OCI-LY1 (cell line): Measurements from ENCODE around the gene HOXA10.

ENCODE experiments used
- H2AFZ ChIP-seq: fragments of 200-600 bp; sonication (generic), shearing (Covaris generic); 2 replicates; pipeline ENCODE4 v1.6.0; 2014; ENCODE audit warnings: antibody characterized with exemption, mild to moderate bottlenecking, low read length
- H3F3A ChIP-seq: fragments of 200-600 bp; sonication (generic), shearing (Covaris generic); 2 replicates; pipeline ENCODE4 v1.6.0; 2014; ENCODE audit warnings: mild to moderate bottlenecking, antibody characterized with exemption, low read length, moderate library complexity; ENCODE audit not compliant: insufficient read depth
- H3K27ac ChIP-seq: fragments of 200-600 bp; sonication (generic); 2 replicates; pipeline ENCODE4 v1.5.1; 2014; ENCODE audit warnings: low read length, mixed run types, mild to moderate bottlenecking, low read depth; ENCODE audit not compliant: poor library complexity, severe bottlenecking
- H3K27me3 ChIP-seq: fragments of 200-600 bp; sonication (generic); 2 replicates; pipeline ENCODE4 v1.6.0; 2014; ENCODE audit warnings: antibody characterized with exemption, mild to moderate bottlenecking, low read length, moderate library complexity; ENCODE audit not compliant: insufficient read depth
- H3K36me3 ChIP-seq: fragments of 200-600 bp; sonication (generic); 2 replicates; pipeline ENCODE4 v1.6.1; 2014; ENCODE audit warnings: mild to moderate bottlenecking, antibody characterized with exemption, low read length, moderate library complexity, mixed read lengths; ENCODE audit not compliant: insufficient read depth
- H3K4me1 ChIP-seq: fragments of 200-600 bp; sonication (generic); 2 replicates; pipeline ENCODE4 v1.5.1; 2014; ENCODE audit warnings: mild to moderate bottlenecking, low read length, moderate library complexity; ENCODE audit not compliant: insufficient read depth, severe bottlenecking
- H3K4me2 ChIP-seq: fragments of 200-600 bp; sonication (generic), shearing (Covaris generic); 2 replicates; pipeline ENCODE4 v1.6.1; 2014; ENCODE audit warnings: low read length
- H3K4me3 ChIP-seq: fragments of 200-600 bp; sonication (generic); 2 replicates; pipeline ENCODE4 v1.5.1; 2014; ENCODE audit warnings: low read length, low read depth, mild to moderate bottlenecking, mixed read lengths; ENCODE audit not compliant: poor library complexity, severe bottlenecking
- H3K79me2 ChIP-seq: fragments of 200-600 bp; shearing (Covaris generic); 2 replicates; pipeline ENCODE4 v1.6.1; 2016; ENCODE audit warnings: mixed run types, low read length, mixed read lengths; ENCODE audit not compliant: insufficient read depth
- H3K9ac ChIP-seq: fragments of 200-600 bp; sonication (generic), shearing (Covaris generic); 2 replicates; pipeline ENCODE4 v1.6.1; 2014; ENCODE audit warnings: mild to moderate bottlenecking, low read length, mixed read lengths
- H3K9me2 ChIP-seq: fragments of 200-600 bp; sonication (generic), shearing (Covaris generic); 2 replicates; pipeline ENCODE4 v1.6.1; 2014; ENCODE audit warnings: low read depth, mild to moderate bottlenecking, low read length, mixed read lengths
- H3K9me3 ChIP-seq: fragments of 200-600 bp; shearing (Covaris generic); 2 replicates; pipeline ENCODE4 v1.6.1; 2014; ENCODE audit warnings: low read length, mixed read lengths
- H4K20me1 ChIP-seq: fragments of 200-600 bp; sonication (generic), shearing (Covaris generic); 2 replicates; pipeline ENCODE4 v1.6.0; 2016; ENCODE audit warnings: mild to moderate bottlenecking, low read length; ENCODE audit not compliant: insufficient read depth
- CTCF ChIP-seq: fragments of 200-600 bp; sonication (generic), shearing (Covaris generic); IDR thresholded peaks from 2 replicates; pipeline ENCODE4 v1.5.1; 2017; ENCODE audit warnings: mild to moderate bottlenecking, antibody characterized with exemption, low read length, moderate library complexity, mixed read lengths
- EZH2 ChIP-seq: fragments of 200-600 bp; sonication (generic), shearing (Covaris generic); IDR thresholded peaks from 2 replicates; pipeline ENCODE4 v1.8.0; 2017; ENCODE audit warnings: borderline replicate concordance, mixed run types, mild to moderate bottlenecking, antibody characterized with exemption, low read length, moderate library complexity, mixed read lengths

HOXA10 gene

GRCh38 chr7:27181795-27182275 lies 7.7 kb upstream of the HOXA10 start:
- H3F3A ChIP-seq, result no peaks in the 10 kb centered on the region
- H3K4me2 ChIP-seq, result no peak overlapping the region
- H3K79me2 ChIP-seq, result no peaks in the 10 kb centered on the region
- H3K27me3 ChIP-seq, result peaks cover 18% of the 10 kb centered on the region
- no peaks in the 10 kb centered on the region for H4K20me1 ChIP-seq
- H3K9me2 ChIP-seq, result no peaks in the 10 kb centered on the region
- peaks cover 16% of the 10 kb centered on the region for H3K4me1 ChIP-seq
- no peaks in the 10 kb centered on the region for H3K36me3 ChIP-seq
- no peak overlapping the region for H3K27ac ChIP-seq
- H3K9ac ChIP-seq, result no peak overlapping the region
- no peak for TF ChIP-seq CTCF
- H3K9me3 ChIP-seq, result no peaks in the 10 kb centered on the region
- H3K4me3 ChIP-seq, result no peak overlapping the region
- H2AFZ ChIP-seq, result no peak overlapping the region

- Histone ChIP-seq H3K27me3 (peaks cover 11% of the 10 kb centered on the region; the same call in 1 of the 2 replicates), H3K9me2 (no peaks in the 10 kb centered on the region), H3K4me3 (no peak overlapping the region), H3K4me2 (no peak overlapping the region), H2AFZ (no peak overlapping the region), H3K79me2 (no peaks in the 10 kb centered on the region), H3F3A (no peaks in the 10 kb centered on the region), H4K20me1 (no peaks in the 10 kb centered on the region), H3K4me1 (peaks cover 16% of the 10 kb centered on the region), H3K36me3 (no peaks in the 10 kb centered on the region), H3K9me3 (no peaks in the 10 kb centered on the region), H3K27ac (no peak overlapping the region), H3K9ac (no peak overlapping the region)
- TF ChIP-seq EZH2 (no peak), CTCF (no peak)
Measured at GRCh38 chr7:27180431-27181420, 6.6 kb upstream of the HOXA10 start.

GRCh38 chr7:27179503-27180430 lies 5.6 kb upstream of the HOXA10 start:
- H3F3A ChIP-seq, result no peaks in the 10 kb centered on the region
- H3K79me2 ChIP-seq, result no peaks in the 10 kb centered on the region
- no peak overlapping the region for H2AFZ ChIP-seq
- no peak for TF ChIP-seq EZH2
- TF ChIP-seq CTCF, result peak; percentile 99
- peaks cover 14% of the 10 kb centered on the region for H3K4me1 ChIP-seq
- H3K27me3 ChIP-seq, result peaks cover 2% of the 10 kb centered on the region; the same call in 1 of the 2 replicates
- peak overlapping the region; percentile 38 for H3K4me3 ChIP-seq
- H3K9ac ChIP-seq, result no peak overlapping the region
- peak overlapping the region; percentile 42 for H3K4me2 ChIP-seq
- no peaks in the 10 kb centered on the region for H4K20me1 ChIP-seq
- H3K9me2 ChIP-seq, result no peaks in the 10 kb centered on the region
- H3K36me3 ChIP-seq, result no peaks in the 10 kb centered on the region
- H3K27ac ChIP-seq, result no peak overlapping the region
- H3K9me3 ChIP-seq, result no peaks in the 10 kb centered on the region
